Tibial nerve (tissue), 4 donors: ENCODE measurements around the gene AGAP5.
"Not testable (repeated sequence)": the region's sequence is repeated elsewhere in the genome, so short reads cannot be mapped to it uniquely, and the experiment has no call there.

Source experiments
- CTCF ChIP-seq, 5 experiments: fragments of 200-600 bp in 3 of 5; fragments of 450-650 bp in 2 of 5; sonication (generic) in 3 of 5; IDR thresholded peaks; one replicate each; pipeline ENCODE4 v1.5.1; 2016 to 2019; ENCODE audit warnings: antibody characterized with exemption in 5 of 5, mild to moderate bottlenecking in 3 of 5, moderate library complexity in 2 of 5
- EP300 ChIP-seq, 2 donors: sonication (generic); formaldehyde crosslinking; IDR thresholded peaks; one replicate each; pipeline ENCODE4 v1.6.1; 2017; ENCODE audit warnings: antibody characterized with exemption in 2 of 2, mild to moderate bottlenecking in 1 of 2
- POLR2A ChIP-seq, 2 donors: fragments of 450-650 bp; IDR thresholded peaks; one replicate each; pipeline ENCODE4 v1.6.1; 2017; ENCODE audit warnings: antibody characterized with exemption in 2 of 2, mild to moderate bottlenecking in 2 of 2, moderate library complexity in 2 of 2

DNA sequence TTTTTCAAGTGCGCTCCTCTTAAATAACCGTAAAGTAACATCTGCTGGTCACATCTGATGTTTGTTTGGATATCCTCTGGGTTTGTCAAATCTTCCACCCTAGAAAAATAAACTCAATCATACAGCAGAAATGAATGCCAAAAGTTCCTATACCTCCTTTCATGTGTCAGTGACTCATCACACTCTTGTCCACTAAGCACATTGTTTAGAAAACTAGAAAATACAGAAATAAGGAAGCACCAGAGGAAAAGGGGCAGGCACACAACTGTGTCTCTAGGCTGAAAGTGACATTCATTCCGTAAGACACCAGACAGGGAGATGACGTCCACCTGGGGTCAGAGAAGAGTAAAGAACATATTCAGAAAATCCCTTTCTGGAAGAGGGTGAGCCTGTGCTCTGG lies 22.7 kb upstream of the AGAP5 start:
- not testable (repeated sequence) for TF ChIP-seq CTCF, POLR2A (IDR thresholded peaks at IDR 0.05)
- TF ChIP-seq EP300 (IDR thresholded peaks at IDR 0.05) = peak in 1 of 2 donors; percentile 39
